Measurements from ENCODE around the gene TREM1. TPM values are rescaled to one million over a fixed set of nuclear protein-coding genes. Genes with fewer than 3 reads are reported as not detected.
"Not testable (repeated sequence)": the region's sequence is repeated elsewhere in the genome, so short reads cannot be mapped to it uniquely, and the experiment has no call there.

TREM1 gene
- total RNA-seq, 1 donor from 2014 or later: 2.0 TPM

DNA sequence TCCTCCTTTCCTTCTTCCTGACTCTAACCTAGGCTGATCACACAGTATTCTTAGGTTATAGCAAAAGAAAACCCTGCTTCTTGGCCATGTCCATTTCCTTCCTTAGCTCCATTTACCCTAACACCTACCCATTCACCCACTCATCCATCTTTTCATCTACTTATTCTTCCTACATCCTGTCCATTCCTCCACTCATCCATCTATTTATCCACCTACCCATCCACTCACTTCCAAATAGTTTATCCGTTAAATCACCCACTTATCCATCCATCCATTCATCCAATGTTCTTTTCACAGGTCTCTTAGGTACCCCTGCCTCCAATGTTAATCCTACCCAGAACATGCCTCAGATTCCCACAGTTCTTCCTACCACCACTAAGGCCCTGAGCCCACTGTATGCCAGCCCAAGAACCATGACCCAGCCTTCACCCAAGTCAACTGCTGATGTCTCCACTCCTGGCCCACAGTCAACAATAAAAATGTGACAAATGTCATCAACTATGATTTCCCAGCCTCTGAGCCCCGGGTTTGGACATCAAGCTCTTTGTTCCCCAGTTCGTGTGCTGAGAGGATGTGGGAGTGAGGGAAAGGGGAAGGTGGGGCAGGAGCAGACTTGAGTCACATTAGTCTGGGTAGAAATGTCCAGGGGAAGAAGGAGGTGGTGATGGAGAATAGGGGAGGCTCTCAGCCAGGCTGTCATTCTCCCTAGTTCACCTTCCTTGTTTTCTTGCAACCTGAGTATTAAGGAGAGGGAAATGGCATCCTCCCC is 33.9 kb downstream of the TREM1 start:
- H3K4me3 ChIP-seq (ENCODE audit: low read depth, low read length): no peak overlapping the region
- DNase-seq (ENCODE audit: low read depth): no peak
- TF ChIP-seq, protein P1, sequence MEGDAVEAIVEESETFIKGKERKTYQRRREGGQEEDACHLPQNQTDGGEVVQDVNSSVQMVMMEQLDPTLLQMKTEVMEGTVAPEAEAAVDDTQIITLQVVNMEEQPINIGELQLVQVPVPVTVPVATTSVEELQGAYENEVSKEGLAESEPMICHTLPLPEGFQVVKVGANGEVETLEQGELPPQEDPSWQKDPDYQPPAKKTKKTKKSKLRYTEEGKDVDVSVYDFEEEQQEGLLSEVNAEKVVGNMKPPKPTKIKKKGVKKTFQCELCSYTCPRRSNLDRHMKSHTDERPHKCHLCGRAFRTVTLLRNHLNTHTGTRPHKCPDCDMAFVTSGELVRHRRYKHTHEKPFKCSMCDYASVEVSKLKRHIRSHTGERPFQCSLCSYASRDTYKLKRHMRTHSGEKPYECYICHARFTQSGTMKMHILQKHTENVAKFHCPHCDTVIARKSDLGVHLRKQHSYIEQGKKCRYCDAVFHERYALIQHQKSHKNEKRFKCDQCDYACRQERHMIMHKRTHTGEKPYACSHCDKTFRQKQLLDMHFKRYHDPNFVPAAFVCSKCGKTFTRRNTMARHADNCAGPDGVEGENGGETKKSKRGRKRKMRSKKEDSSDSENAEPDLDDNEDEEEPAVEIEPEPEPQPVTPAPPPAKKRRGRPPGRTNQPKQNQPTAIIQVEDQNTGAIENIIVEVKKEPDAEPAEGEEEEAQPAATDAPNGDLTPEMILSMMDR (conservative IDR thresholded peaks at IDR 0.05; ENCODE audit: low read depth, low read length): no peak

DNA sequence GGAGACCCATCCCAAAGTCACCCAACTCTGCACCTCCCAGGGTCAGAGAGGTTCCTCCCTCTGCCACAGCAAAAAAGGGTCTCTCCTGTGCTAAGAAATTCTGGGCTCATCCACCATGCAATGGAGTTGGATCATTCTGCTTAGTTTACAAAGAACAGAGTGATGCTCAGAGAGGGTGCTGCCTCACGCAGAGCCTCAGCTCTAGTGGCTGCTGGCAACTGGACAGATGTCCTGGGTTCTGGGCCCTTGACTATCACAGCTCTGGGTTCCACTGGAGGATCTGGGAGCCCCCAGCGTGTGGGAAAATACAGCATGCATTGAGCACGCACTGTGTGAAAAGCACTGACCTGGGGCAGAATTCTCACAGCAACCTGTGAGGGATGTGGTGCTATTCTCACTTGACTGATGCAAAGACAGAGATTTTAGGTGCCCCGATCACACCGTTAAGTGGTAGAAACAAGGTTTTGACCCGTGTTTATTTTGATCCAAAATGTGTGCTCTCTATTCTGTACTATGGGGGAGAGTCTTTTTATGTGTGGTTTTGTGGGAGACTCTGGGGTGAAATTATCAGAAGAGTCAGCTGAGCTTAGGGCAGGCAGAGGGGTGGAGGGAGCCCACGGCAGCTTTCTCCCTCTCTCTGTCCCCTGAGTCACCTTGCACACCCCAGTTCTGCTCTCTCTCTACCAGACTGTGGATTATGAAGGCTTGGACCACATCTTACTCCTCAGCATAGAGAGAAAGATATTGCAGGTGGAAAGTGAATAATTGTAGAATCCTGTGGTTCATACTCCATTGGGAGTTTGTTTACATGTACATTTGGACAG is 38.4 kb downstream of the TREM1 start:
- TF ChIP-seq, protein P1 (conservative IDR thresholded peaks at IDR 0.05; ENCODE audit: low read depth, low read length): no peak
- H3K4me3 ChIP-seq (ENCODE audit: low read depth, low read length): no peak overlapping the region
- DNase-seq (ENCODE audit: low read depth): no peak

DNA sequence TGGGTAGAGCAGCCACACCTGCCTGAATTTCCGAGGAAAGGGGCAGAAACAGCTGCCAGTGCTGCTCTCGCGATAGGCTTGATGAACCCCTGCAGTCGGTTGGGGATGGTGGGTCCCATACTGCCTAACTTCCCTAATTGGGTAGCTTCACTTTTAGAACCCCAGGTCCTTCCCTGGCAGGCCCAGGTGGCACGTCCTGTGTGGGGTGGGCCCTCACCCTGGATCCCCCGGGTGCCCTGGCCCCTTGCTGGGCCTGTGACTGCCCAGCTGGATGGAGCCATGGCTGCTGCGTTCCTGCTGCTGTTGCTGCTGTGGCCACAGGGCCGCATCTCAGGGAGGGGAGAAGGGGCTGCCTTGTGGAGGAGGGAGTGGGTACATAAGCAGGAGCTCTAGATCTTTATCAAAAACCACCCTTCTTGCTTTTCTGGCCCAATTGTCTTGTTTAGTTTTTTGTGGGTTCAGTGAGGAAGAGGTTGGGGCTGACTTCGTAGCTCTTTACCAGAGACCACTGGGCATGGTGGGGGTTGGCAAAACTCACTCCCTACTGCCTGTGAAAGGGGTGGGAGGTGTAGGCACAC is 39.1 kb downstream of the TREM1 start:
- TF ChIP-seq, protein P1 (conservative IDR thresholded peaks at IDR 0.05; ENCODE audit: low read depth, low read length): no peak

DNA sequence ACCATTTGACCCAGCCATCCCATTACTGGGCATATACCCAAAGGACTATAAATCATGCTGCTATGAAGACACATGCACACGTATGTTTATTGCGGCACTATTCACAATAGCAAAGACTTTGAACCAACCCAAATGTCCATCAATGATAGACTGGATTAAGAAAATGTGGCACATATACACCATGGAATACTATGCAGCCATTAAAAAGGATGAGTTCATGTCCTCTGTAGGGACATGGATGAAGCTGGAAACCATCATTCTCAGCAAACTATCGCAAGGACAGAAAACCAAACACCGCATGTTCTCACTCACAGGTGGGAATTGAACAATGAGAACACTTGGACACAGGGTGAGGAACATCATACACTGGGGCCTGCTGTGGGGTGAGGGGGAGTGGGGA is 40.0 kb downstream of the TREM1 start:
- not testable (repeated sequence) for H3K4me3 ChIP-seq (ENCODE audit: low read depth, low read length); DNase-seq (ENCODE audit: low read depth)

More for the DNA sequence above, 39.1 kb downstream of the TREM1 start:
- no peak overlapping the region for H3K4me3 ChIP-seq (ENCODE audit: low read depth, low read length)
- no peak for DNase-seq (ENCODE audit: low read depth)

DNA sequence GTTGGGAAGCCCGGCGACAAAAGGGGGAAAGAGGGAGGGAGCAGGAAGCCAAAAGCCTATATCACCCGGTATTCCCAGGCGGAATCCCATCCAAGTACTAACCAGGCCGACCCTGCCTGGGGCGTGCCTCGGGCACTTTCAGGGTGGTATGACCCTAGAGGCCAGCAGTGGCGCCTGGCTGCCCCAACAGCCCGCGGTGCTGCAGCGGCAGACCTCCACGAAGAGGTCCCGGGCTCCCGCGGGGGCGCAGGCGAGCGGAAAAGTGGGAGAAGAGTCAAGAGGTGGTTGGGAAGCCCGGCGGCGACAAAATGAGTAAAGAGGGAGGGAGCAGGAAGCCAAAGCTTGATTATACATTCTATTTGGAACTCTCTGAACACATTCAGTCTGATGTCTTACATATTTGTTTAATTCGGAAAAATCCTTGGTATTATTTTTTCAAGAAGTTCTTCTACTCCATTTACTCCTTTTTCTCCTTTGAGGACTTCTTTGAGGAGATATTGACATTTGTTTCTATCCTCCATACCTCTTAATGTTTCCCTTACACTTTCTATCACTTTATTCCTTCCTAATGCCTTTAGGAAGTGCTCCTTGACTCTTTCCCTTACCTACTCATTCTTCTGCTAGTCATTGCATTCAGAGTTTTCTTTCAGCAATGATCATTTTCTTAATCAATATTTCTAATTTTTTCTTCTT is 46.9 kb downstream of the TREM1 start:
- TF ChIP-seq, protein P1 (conservative IDR thresholded peaks at IDR 0.05; ENCODE audit: low read depth, low read length): no peak

DNA sequence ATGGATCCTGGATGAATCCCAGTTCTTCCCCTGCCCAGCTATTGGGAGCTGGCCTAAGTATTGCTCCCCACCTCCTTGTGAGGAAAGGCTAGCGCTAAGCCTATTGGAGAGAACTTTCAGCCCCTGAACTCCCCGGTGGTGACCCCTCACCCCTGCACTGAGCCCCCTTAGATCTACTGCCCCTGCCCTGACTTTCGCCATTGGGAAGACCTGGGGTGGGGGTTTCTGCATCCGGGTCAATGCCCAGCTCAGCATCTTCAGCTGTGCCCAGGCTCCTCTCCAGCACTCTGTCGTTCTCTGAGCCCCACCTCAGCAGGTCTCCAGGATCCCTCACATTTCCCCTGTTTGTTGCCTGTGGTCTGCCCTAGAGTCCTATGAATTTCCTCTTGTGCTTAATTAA is 49.4 kb downstream of the TREM1 start:
- TF ChIP-seq, protein P1 (conservative IDR thresholded peaks at IDR 0.05; ENCODE audit: low read depth, low read length): no peak

More for the DNA sequence above, 46.9 kb downstream of the TREM1 start:
- no peak for DNase-seq (ENCODE audit: low read depth)
- H3K4me3 ChIP-seq (ENCODE audit: low read depth, low read length): no peak overlapping the region

DNA sequence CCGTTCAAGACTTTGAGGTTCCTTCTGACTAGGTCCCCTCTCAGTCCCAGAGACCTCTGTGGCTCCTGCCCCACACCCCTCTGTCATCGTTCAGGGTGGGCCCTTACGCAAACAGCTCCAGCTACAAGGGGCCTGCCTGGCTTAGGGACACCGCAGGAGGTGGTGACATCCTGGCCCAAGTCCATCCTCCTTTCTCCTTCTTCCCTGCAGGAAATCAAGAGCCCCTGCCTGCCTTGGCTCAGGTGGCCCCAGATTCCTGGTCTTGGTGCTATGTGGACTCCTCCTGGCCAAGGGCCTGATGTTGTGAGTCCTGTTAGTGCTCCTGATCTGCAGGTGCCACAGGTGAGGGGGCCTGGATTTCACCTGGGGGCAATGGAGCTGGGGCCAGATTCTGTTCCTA is 50.2 kb downstream of the TREM1 start:
- TF ChIP-seq, protein P1 (conservative IDR thresholded peaks at IDR 0.05; ENCODE audit: low read depth, low read length): no peak
- no peak for DNase-seq (ENCODE audit: low read depth)
- H3K4me3 ChIP-seq (ENCODE audit: low read depth, low read length): no peak overlapping the region

More for the DNA sequence above, 49.4 kb downstream of the TREM1 start:
- DNase-seq (ENCODE audit: low read depth): no peak
- no peak overlapping the region for H3K4me3 ChIP-seq (ENCODE audit: low read depth, low read length)
